ENCODE data around the gene SF1.
A peak's percentile ranks its signal among the peaks of the same experiment; 100 is the strongest.

SF1 gene

DNA sequence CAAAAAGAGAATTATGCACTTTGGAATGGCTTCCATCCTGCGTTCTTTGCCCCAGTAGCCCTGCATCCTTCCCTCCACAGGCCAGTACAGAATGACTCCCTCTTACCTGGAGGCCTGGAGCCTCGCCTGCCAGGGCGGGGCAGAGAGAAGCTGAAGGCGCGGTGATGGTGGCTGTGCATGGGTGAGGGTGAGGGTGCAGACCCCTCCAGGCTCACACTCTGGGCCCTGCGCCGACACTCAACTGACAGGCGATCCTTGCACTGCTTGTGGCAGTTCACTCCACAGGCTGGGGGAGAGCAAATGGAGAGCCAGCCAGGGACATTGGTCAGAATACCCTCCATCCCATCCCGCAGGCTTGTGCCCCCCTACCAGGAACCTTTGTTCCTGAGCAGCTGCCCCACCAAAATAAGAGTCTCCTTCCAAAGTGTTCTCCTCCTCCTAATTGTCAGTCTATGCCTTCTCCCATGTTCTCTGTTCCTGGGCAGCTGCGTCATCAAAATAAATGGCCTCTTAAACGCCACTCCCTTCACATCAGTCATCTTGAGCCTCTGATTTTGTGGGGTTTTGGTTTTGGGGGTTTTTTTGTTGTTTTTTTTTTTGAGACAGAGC is 49.5 kb downstream of the SF1 start:
- no peak for DNase-seq (ENCODE audit: low read depth in 1 of 2, low spot score in 1 of 2)

DNA sequence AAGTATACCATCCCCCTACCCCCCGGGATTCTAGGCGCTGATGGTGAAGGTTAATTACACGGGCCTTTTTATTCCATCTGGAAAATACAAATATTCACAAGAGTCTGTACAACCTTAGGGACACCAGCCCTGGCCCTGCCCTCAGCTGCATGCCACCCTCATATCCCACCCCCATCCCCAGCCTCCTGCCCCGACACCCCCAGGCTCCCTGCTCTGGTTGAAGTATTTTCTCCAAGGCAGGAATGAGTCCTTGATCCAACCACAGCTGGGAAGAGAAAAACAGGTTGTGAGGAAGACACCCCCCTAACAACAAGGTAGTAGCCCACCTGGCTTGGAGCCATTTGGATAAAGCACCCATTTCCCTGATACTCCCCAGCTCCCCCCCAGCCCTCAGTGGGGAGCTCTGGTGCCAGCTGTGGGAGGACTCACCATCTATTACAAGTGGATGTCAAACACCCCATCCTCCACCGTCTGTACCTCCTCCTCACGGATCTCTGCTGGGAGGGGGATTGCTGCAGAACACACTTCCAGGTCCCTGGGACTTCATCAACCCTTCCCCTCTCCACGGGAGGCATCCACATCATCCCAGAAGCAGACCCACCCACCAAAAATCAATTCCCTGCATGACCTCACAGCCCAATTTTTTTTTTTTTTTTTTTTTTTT is 51.3 kb downstream of the SF1 start:
- no peak for DNase-seq (ENCODE audit: low read depth in 1 of 2, low spot score in 1 of 2)

- no peak for DNase-seq (ENCODE audit: low read depth in 1 of 2, low spot score in 1 of 2)
Observed at GRCh38 chr11:64726211-64726641, 52.1 kb downstream of the SF1 start.

GRCh38 chr11:64724863-64725532 is 53.3 kb downstream of the SF1 start:
- no peak for DNase-seq (ENCODE audit: low read depth in 1 of 2, low spot score in 1 of 2)

DNA sequence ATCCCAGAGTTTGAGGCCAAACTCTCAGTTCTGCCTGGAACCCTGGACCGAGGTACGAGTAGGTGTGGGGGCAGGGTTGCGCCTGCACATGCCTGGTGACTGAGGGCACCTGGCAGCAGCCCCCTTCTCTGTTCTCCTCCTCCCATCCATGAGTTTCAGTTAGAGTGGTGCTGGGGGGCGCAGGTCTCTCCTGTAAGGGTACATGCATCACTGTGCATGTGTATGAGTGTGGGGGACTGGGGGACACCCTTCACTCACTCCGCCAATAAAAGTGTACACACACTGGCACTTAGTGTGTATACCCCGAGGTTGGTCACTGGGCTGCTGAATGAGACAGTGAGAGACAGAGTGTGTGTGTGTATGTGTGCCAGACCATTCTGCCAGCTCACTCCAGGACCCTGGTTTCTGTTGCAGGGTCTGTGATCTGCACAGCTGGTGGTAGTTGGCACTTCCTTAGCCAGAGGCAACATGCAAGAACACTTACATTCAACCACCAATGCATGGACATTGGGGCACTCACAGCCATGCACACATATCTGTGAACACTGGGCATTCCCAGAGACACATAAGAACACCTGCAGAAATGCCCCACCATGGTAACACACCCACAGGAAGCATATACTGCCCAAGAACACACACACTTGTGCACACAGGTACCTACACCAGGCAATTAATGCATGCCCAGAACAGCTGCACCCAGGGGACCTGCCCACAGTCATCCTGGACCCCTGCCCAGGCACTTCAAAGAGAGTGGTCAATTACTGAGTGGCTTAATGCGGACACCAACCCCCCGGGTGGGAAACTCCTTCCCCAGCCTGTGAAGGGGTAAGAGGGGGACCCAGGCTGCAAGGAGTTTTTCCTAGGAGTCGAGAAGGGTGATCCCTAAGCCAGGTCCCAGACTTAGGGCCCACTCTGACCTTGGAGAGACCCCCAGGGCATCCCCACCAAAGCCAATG is 54.2 kb downstream of the SF1 start:
- DNase-seq (ENCODE audit: low read depth in 1 of 2, low spot score in 1 of 2) = no peak

DNA sequence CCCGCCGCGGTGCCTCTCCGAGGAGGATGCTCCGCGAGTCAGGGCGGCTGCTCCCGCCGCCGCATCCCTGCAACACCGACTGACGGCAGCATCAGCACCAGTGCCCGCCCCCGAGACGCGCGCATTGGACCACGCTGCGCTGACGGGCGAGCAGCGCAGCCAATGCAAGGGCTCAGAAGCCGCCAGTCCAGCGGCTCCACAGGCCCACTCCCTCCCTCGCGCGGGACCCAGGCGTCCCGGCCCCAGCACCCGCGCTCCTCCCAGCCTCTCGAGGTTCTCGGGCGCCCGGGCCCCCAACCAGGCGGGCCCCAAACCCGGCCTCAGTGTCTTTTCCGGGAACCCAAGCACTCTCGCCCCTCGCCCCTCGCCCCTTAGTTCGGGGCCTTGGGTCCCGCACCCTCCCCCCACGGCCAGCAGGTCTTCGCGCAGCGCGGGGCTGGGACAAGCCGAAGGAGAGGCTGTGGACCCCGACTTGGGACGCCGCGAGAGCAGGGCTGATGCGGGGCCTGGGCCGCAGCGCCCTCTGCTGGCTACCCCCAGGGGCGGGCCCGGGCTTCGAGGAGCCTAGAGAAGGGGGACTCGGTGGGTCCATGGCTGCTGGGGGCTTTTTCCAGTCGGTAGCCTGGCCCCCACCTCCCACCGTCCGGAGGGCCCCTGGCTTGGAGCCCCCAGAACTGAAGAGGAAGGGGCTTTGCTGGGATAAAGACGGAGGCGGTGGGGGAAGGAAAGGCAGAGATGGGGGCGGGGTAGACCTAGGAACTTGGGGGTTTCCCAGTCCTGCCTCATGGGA is 55.0 kb downstream of the SF1 start, which contains the start of gene NRXN2:
TSS of gene NRXN2 (minus strand) at position 81 of the 790 bp plus-strand sequence. CDS start 9,498 bp downstream, outside the sequence.
- DNase-seq (ENCODE audit: low read depth in 1 of 2, low spot score in 1 of 2) = peak; percentile 62 to 82

DNA sequence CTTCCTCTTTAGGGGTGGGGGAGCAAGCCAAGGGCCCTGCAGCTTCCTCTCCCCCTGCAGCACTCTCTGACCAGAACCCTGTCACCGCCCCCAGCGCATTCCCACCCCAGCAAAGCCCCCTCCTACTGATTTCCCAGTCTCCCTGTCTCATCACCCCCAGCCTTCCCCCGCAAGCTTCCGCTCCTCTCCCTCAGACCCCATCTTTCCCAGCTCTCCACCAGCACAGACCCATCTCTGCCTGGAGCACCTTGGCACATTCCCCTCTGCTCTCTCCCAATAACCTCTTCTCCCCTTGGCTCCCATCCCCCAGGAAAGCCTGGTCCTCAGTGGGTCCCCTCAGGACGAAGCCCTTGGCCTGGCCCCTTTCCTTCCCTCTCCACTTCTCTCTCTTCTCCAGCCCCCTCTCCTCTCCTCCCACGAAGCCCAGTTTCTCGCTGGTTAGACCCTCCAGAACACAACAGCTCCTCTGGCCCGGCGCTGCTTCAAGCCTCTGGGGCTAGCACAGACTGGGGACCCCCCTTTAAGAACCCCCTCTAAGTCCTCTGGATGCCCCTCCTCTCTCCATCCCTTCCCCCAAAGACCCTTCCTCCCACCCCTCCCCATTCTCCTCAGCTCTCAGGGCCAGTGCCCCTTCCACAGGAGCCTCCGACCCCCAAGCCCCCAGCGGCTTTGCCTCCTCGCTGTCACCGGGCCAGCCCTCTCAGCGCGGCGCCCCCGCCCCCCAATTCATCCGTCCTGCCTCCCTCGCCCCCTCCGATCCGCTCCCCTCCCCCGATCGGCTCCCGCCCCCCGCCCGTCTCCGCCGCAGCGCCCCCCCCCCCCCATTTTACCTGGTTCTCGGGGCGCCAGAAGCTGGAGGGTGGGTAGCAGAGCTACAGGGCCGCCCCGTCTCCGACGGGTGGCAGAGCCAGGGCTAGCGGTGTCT is 55.9 kb downstream of the SF1 start:
- no peak for DNase-seq (ENCODE audit: low read depth in 1 of 2, low spot score in 1 of 2)

- no peak for DNase-seq (ENCODE audit: low read depth in 1 of 2, low spot score in 1 of 2)
Observed at GRCh38 chr11:64721359-64721699, 57.0 kb downstream of the SF1 start.

GRCh38 chr11:64720640-64721358 is 57.5 kb downstream of the SF1 start:
- DNase-seq (ENCODE audit: low read depth in 1 of 2, low spot score in 1 of 2) = no peak

- DNase-seq (ENCODE audit: low read depth in 1 of 2, low spot score in 1 of 2) = no peak
Observed at GRCh38 chr11:64720167-64720566, 58.2 kb downstream of the SF1 start.

DNA sequence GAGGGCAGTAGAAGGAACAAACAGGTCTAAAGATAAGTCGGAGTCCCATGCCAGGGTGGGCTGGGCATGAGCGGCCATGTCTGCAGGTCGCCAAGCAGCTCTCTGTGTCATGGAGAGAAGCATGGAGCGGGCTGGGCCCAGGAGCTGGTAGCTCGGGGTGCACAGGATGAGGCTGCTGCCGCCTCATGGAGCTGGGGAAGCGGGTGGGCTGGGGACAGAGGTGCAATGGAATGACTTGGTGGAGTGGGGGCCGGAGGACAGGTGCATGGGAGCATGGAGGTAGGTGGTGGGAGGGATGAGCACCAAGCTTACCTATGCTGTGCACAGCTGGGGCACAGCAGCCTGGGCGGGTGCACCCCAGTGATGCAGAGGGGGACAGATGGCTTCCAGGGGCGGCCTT is 58.9 kb downstream of the SF1 start:
- DNase-seq (ENCODE audit: low read depth in 1 of 2, low spot score in 1 of 2) = no peak

- no peak for DNase-seq (ENCODE audit: low read depth in 1 of 2, low spot score in 1 of 2)
Observed at GRCh38 chr11:64718780-64719124, 59.6 kb downstream of the SF1 start.

- no peak for DNase-seq (ENCODE audit: low read depth in 1 of 2, low spot score in 1 of 2)
Observed at GRCh38 chr11:64718084-64718779, 60.1 kb downstream of the SF1 start.

- DNase-seq (ENCODE audit: low read depth in 1 of 2, low spot score in 1 of 2) = no peak
Observed at GRCh38 chr11:64717268-64717578, 61.1 kb downstream of the SF1 start.

- no peak for DNase-seq (ENCODE audit: low read depth in 1 of 2, low spot score in 1 of 2)
Observed at GRCh38 chr11:64716473-64717267, 61.7 kb downstream of the SF1 start.

- DNase-seq (ENCODE audit: low read depth in 1 of 2, low spot score in 1 of 2) = no peak
Observed at GRCh38 chr11:64715756-64716472, 62.4 kb downstream of the SF1 start.

DNA sequence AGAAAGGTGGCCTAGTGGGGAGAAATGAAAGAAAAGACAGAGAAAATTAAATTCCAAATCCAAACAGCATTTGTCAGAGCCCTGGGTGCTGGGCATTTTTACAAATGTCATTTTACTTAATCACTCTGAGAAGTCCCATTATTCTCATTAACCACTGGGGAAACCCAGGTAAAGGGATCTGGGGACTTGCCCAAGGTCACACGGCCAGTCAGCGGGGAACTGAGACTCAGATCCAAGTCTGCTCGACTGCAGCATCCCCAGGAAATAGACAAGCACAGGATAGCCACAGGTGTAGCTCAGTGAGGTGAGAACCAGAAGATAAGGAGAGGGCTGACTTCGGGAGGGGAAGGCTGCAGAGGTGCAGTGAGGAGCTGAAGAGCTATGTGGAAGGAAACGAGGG is 63.2 kb downstream of the SF1 start:
- no peak for DNase-seq (ENCODE audit: low read depth in 1 of 2, low spot score in 1 of 2)

Measured in activated CD4-positive, alpha-beta T cell treated with anti-CD3 and anti-CD28 coated beads, Interleukin-2, amount 50 U/mL, for 24 hours (primary cell).